NCI-H2029 treated with DMSO at 0.1 percent for 48 hours (cell line): ENCODE results near the gene NADSYN1.

ENCODE experiments used
- DNase-seq: peaks from one replicate; lab custom pipeline; 2025; lab: John Stamatoyannopoulos, UW

NADSYN1 gene

DNA sequence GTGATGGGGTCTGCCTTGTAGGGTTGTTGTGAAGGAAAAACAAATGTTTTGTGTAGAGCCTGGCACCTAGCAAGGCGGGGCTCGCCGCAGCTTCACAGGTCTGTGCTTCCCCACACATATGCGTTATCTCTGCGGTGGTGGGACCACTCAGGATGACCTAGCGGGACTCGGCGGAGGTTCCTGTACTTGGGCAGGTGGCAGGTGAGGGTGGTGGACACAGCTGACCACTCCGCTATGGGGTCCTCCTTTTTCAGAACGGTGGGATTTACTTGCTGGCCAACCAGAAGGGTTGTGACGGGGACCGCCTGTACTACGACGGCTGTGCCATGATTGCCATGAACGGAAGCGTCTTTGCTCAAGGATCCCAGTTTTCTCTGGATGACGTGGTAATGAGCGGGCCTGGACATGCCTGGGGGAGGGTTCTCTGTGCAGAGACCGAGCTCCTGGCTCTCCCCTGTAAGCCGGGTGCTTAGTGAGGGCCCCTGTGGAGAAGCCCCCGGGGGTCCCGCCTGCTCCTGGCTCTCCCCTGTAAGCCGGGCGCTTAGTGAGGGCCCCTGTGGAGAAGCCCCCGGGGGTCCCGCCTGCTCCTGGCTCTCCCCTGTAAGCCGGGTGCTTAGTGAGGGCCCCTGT lies 21.3 kb downstream of the NADSYN1 start:
- DNase-seq: no peak

DNA sequence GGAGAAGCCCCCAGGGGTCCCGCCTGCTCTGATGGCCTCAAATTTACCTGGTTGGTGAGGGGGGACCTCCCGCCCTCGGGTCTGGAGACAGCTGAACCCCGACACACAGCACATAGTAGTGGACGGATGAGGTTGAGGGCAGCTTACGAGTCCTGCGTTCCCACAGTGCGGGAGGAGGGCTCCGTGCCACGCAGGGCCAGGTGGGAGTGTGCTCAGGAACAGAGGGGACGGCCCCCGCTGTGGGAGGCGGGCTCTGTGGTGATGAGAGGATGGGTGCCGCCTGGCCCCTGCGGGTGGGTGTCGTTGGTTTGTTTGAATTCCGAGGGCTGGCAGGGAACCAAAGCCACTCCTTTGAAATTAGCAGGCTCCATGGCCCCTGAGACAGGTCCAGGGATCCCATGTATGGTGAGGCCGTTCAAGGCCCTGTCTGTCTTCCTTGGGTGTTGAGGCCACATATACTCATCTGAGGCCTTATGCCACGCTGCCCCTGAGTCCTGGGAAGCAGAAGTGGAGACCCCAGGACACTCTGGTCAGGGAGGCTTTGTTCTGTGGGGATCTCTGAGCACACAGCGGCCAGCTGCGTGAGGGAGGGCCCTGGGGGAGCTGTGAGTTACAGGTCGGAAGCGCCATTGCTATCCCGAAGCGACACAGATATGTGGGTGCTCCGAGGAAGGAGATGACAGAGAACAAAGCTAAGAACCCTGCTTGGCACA lies 21.9 kb downstream of the NADSYN1 start:
- DNase-seq: no peak

DNA sequence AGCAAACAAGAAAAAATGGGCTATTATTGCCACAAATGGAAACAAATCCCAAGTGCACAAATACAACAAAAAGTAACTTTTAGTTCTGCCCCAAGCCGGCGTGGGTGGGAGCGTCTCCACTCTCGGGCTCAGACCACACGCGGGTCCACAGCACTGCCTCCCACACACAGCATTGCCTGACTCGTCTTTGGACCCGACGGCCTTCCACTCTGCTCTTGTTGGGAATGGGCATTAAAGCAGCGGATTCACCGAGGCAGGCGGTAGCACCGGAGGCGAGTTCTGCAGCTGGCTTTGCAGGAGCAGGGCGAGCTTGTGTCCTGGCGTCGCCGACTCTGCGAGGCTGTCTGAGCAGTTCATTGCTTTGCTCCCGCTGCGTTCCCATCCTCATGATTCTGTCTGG lies 23.0 kb downstream of the NADSYN1 start:
- DNase-seq: no peak

DNA sequence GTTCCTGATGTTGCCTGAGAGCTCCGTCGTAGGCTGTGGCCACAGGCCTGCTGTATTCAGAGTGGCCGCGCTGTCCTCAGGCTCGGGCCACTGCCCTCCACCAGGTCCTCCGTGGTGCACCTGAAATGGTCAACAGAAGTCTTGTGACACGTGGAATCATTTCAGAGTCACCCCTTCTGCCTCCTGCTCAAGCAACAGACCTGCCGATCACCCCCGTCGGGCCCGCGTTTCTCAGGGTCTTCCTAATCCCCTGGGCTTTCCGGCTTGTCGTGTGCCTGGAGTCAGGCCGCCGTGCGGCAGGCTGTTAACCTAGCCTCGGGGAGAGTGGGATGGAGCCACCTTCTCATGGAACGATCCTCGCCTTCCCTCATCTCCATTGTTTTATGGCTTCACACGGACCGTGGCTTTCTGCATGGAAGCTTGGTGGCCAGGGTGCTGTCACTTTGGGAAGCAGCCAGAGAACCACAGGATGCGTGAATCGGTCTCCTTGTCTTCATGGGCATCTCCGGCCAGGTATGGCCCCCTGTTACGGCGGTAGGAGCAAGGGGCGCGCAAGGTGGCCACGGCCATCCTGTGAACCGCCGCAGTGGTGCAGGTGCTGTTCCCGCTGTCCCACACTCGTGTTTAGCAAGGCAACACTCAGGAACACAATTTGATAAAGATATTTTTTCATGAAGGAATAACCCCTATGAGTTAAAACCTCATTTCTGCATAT lies 24.1 kb downstream of the NADSYN1 start:
- DNase-seq: no peak

DNA sequence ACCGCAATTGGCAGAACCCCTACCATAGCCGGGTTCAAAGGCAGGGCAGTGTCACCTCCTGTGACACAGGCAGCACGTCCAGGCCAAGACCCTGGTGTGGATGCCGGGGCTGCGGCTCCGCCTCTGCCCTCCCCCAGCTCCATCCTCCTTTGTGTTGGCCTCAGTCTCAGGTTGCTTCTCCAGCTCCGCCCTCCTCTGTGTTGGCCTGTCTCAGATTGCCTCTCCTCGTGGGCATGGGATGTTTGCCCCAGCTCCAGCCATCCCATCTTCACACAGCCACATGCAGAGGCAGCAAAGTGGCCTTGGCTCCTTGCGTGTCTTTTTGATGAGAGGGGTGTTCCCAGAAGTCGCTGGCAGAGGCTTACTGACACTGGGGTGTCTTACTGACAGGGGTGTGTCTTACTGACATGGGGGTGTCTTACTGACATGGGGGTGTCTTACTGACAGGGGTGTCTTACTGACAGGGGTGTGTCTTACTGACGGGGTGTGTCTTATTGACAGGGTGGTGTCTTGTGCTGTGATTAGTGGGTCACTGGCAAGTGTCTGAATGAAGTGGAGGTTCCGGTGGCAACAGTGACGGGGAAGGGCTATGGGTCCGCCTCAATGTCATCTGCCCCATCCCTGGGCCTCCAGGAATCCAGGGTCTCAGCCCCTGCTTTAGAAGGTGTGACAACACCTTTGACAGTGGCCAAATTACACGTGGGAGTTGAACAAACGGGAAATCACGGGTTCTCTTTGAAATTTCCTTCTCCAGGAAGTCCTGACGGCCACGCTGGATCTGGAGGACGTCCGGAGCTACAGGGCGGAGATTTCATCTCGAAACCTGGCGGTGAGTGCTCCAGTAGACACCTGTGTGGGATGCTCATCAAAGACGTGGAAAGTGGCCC lies 24.9 kb downstream of the NADSYN1 start:
- DNase-seq: no peak

DNA sequence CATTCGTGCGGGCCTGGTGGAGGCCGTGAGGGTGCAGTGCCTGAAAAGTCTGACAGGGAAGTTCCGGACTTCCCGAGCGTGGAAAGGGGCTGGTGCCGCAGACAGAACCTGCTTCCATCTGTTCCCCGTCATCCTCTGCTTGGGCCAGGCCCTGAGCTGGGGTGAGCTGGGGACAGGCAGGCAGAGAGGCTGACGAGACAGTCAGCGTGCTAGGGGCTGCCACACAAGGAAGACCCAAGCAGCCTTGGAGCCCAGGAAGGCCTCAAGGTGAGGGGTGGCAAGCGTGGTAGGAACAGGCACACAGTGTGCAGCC lies 25.5 kb downstream of the NADSYN1 start:
- no peak for DNase-seq

DNA sequence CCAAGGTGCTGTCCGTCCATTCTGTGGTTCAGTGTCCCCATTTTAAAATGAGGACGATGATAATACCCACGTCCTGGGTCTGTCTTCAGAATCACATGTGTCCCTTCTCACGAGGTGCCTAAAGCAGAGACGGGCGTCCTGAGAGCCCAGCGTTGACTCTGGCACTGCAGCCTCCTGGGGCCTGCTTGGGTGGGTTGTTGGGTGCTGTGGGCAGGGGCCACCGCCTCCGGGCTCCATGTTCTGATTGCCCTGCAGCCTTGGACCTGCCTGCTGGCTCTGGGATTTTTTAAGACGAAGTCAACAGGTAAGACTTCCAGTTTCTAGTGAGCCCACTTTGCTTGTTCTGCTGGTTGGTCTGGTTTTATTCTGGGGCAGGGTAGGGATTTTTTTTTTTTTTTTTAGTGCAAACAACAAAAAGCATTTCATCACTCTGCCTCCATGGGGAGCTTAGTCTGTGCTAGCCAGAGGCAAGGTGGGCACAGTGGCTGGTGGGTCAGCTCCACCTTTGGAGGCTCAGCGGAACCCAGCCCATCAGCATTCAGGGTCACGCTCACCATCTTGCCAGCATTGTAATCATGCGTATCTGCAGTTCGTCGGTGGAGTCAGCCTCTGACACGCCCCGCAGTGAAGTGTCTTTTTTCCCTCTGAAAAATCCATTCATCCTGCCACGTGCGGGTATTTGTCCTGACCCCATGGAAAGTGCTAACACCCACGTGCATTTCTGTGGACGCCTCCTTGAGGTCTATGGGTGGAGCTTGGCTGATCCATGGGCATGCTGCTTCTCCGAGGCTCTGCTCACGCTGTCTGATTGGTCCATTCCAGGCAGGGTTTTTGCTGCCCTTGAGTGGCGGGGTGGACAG lies 28.3 kb downstream of the NADSYN1 start:
- no peak for DNase-seq

DNA sequence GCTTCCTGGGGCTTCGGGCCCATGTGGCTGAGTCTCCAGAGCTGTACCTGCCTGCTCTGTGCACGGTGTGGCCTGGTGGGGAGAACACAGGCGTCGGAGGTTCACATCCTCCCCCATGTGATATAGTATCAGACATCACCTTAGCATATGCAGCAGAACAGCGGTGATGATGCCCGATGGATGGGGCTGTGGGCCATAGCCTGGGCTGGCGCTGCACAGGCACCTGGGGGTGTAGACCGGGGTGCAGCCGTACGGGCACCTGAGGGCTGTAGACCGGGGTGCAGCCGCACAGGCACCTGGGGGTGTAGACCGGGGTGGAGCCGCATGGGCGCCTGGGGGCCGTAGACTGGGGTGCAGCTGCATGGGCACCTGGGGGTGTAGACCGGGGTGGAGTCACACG lies 29.2 kb downstream of the NADSYN1 start:
- no peak for DNase-seq

DNA sequence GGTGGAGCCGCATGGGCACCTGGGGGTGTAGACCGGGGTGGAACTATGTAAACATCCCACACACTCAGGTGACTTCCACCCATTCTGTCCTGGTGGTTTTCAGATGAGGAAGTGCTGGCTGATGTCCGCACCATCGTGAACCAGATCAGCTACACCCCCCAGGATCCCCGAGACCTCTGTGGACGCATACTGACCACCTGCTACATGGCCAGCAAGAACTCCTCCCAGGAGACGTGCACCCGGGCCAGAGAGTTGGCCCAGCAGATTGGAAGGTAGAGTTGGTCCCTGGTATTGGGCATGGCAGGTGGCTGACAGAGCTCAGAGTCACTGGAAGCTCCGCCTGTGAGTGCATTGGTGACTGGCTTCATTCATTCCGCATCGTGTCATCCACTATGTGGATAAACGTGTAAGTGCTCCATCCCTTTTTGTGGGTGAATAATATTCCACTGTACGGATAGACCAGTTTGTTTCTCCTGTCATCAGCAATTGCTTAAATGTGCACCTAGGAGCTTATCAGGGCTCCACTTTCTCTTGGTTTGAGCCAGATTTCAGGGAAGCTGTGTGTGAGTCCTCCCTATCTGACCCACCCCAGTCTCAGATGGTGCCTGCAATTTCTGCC lies 29.9 kb downstream of the NADSYN1 start:
- DNase-seq: no peak

DNA sequence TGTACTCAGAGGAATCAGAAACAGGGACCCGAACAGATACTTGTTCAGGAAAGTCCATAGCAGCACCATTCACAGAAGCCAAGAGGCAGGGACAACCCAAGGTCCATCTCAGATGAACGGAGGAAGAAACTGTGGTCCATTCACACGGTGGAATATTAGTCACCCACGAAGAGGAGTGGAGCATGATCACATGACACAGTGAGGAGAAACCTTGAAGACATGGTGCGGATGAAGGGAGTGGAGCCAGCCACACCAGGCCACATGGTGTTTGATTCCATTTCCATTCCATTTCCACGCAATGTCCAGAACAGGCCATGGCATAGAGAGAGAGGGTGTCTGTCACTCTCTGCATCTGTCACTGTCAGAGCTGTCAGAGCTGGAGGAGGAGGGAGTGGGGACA lies 30.7 kb downstream of the NADSYN1 start:
- DNase-seq: no peak

DNA sequence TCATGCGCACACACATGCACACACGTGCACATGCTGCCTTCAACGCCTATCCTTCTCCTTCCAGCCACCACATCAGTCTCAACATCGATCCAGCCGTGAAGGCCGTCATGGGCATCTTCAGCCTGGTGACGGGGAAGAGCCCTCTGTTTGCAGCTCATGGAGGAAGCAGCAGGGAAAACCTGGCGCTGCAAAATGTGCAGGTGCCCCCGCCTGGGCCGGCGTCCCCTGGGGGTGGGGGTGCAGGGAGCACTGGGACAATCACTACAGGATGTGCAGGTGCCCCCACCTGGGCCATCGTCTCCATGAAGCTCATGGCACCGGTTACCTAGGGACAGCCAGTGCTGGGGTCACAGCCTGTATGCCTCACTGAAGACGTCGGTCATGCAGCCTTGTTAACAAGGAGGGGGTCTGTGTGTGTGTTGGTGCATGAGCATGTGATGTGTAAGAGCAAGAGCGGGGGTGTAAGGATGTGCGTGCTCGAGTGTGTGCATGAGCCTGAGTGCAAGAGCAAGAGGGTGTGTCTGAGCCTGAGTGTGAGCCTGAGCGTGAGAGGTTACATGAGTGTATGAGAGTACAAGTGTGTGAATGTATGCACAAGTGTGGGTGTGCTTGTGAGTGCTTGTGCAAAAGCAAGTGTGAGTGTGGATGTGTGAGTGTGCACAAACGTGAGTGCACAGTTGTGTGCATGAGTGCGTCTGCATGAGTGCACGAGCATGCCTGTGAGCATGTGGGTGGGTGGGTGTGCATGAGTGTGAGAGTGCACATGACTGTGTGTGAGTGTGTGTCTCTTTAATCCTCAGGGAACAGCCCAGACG lies 31.5 kb downstream of the NADSYN1 start:
- no peak for DNase-seq

DNA sequence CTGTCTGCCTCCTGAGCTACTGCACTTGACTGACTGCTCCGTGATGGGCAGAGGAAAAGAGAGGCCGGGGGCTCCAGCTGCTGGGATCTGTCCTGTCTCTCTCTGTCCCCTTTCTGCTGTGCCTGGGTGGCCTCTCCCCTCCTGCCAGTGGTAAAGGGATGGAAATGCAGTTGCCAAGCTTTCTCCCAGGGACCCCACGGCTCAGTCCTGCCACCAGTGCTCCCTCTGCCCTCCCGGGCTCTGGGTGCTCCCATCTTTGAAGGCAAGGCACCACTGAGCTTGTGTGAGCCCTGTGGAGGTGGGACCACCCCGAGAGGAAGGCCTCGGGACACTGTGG lies 32.0 kb downstream of the NADSYN1 start:
- no peak for DNase-seq

DNA sequence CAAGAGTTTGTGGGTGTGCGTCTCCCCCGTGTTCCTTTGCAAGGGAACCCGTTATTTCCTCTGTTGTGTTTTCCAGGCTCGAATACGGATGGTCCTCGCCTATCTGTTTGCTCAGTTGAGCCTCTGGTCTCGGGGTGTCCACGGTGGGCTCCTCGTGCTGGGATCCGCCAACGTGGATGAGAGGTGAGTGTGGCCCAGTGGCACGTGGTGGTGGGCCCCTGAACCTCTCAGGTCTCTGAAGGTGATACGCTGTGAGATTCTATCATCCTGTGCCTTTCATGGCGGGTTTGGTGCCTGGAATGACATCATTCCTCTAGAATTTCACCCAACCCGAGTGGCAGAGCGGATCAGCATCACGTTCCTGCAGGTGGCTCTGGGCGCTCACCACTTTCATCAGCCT lies 32.5 kb downstream of the NADSYN1 start:
- no peak for DNase-seq

DNA sequence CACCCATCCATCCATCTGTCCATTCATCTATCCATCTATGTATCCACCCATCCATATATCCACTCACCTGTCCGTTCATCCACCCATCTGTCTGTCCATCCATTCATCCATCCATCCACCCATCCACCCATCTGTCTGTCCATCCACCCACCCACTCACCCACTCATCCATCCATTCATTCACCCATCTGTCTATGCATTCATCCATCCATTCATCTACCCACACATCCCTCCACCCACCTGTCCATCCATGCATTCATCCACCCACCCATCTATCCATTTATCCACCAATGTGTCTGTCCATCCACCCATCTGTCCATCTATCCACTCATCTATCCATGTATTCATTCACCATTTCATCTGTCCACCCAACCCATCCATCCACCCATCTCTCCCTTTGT lies 33.3 kb downstream of the NADSYN1 start:
- DNase-seq: no peak

DNA sequence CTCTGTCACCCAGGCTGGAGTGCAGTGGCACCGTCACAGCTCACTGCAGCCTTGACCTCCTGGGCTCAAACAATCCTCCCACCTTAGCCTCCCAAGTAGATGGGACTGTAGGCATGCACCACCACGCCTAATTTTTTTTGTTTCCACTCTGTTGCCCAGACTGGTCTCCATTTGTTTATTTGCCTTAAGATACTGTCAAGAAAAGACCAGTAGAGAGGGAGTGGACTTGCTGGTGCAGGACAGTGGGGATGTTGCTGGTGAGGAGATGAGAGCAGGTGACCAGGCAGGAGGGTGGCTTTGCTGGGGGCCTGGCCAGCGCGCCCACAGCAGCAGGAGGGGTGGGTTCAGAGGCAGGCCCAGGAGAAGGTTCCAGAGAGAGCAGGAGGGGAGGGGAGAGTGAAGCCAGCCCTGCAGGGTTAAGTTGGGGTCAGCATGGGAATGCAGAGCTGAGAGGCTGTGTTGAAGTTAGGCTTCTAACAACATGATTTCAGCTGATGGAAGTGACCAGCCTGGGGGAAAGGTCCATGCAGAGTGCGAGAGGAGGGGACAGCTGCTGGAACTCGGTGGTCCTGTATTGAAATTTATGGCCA lies 35.8 kb downstream of the NADSYN1 start:
- DNase-seq: no peak

DNA sequence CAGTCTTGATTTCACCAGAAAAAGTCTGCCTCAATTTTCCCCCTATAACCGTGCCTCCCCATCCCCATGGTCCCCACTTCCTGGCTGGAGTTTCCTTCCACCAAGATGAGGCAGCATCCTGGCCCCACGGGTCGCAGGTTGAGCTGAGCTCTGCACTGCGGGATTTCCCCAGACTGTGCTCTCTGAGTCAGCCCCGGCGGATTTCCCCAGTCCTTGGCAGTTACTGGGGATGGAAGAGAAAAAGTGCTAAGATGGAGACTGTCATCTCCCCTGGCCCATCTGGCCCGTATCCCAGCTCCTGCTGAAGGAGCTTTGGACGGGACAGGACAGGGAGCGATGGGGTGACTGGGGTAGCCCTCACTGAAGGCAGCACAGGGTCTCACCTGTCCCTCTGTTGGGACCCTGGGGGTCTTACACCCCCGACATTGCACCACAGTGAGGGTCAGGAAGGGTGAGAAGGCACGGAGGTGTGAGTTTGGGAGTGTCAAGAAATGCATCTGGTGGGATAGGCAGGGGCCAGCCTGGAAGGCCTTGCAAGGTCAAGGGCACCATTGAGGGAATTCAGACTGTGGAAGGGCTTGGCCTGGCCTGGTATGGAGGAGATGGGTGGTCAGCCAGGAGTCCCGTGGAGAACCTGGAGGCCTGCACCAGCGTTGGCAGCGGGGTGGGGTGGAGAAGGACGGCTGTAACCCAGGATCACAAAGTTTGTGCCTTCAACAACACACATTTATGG lies 36.5 kb downstream of the NADSYN1 start:
- DNase-seq: no peak

DNA sequence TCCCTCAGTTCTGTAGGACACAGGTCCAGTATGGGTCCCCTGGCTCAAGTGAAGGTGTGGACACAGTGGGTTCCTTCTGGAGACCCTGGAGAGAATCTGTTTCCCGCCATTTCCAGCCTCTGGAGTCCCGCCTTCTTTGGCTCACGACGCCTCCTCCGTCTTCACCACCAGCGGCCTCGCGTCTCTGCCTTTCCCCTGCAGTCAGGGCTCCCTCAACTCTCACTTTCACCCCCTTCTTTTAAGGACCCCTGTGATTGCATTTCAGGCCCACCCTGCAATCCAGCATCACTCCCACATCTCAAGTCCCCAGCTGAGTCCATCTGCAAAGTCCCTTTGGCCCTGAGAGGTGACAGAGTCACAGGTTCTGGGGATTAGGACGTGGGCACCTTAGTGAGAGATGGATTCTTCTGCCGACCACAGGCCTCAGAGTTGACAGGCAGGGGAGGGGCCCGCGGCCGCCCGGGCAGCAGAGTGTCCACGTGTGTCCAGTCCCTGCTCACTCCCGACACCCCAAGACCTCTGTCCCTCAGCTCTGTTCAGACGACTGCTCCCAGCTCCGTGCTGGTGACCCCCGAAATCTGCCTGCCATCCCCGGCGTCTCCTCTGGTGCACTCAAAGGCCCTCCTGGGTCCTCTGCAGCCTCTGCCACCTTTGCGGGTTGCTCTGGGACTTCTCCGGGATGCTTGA lies 37.2 kb downstream of the NADSYN1 start:
- DNase-seq: no peak

DNA sequence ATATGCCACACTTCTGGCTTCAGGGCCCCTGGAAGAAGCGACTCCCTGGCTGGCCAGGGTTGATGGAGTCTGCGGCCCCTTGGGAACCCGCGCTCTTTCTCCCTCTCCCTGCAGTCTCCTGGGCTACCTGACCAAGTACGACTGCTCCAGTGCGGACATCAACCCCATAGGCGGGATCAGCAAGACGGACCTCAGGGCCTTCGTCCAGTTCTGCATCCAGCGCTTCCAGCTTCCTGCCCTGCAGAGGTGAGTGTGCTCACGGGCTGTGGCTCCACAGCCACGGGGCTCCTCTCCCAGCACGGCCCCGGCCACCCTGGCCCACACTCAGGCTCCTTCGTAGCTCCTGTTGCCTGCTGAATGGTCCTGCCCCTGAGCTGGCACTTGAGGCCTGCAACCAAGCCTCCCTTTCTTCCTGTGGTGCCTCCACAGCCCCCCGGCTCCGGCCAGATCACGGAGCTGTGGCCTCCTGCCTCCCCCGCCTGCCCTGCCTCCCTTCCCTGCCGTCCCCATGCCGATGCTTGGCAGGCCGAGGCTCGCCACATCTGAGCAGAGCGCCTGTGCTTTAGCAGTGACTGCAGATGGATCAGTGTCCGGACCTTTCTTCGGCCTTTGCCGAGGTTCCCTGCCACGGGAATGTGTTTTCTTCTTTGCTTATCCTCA lies 37.9 kb downstream of the NADSYN1 start:
- no peak for DNase-seq
